ENCODE data around the gene IRAG1.

Gene IRAG1

GRCh38 chr11:10654811-10655150 is 38.8 kb downstream of the IRAG1 start:
- no peak for TF ChIP-seq SIN3A (IDR thresholded peaks at IDR 0.05; ENCODE audit: borderline replicate concordance, insufficient read depth, low read length)
- TF ChIP-seq TAF1 (IDR thresholded peaks at IDR 0.05; ENCODE audit: borderline replicate concordance, insufficient read depth, low read length): no peak
- TF ChIP-seq POLR2AphosphoS5 (IDR thresholded peaks at IDR 0.05; ENCODE audit: low read depth, low read length): no peak
- no peak for TF ChIP-seq FOXP2 (optimal IDR thresholded peaks at IDR 0.05; ENCODE audit: borderline replicate concordance, extremely low read depth, extremely low read length, insufficient read depth)
- TF ChIP-seq REST (IDR thresholded peaks at IDR 0.05; ENCODE audit: insufficient read depth in 1 of 2, low read depth in 2 of 2, low read length in 2 of 2): no peak

- TF ChIP-seq POLR2AphosphoS5 (IDR thresholded peaks at IDR 0.05; ENCODE audit: low read depth, low read length): no peak
- no peak for TF ChIP-seq TAF1 (IDR thresholded peaks at IDR 0.05; ENCODE audit: borderline replicate concordance, insufficient read depth, low read length)
- no peak for TF ChIP-seq SIN3A (IDR thresholded peaks at IDR 0.05; ENCODE audit: borderline replicate concordance, insufficient read depth, low read length)
- no peak for TF ChIP-seq REST (IDR thresholded peaks at IDR 0.05; ENCODE audit: insufficient read depth in 1 of 2, low read depth in 2 of 2, low read length in 2 of 2)
- TF ChIP-seq FOXP2 (optimal IDR thresholded peaks at IDR 0.05; ENCODE audit: borderline replicate concordance, extremely low read depth, extremely low read length, insufficient read depth): no peak
Measured at GRCh38 chr11:10653946-10654810, 39.4 kb downstream of the IRAG1 start.

DNA sequence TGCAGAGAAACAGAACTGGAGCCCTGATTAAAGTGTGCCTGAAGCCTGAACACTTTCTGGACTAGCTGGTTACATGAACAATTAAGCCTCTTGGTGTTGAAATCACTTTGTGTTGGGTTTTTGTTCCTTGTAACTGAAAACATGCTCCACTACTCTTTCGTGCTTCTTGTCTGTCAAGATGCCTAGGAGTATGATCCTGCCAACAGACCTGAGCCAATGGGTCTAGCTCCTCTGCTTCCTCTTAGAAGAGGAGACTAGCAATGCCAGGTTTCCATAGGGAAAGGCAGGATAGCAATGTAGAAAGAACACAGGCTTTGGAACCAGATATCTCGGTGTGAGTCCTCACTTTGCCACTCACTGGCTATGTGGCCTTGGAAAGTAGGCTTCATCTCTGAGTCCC is 40.3 kb downstream of the IRAG1 start:
- TF ChIP-seq TAF1 (IDR thresholded peaks at IDR 0.05; ENCODE audit: borderline replicate concordance, insufficient read depth, low read length) (no peak), POLR2AphosphoS5 (IDR thresholded peaks at IDR 0.05; ENCODE audit: low read depth, low read length) (no peak), FOXP2 (optimal IDR thresholded peaks at IDR 0.05; ENCODE audit: borderline replicate concordance, extremely low read depth, extremely low read length, insufficient read depth) (no peak), REST (IDR thresholded peaks at IDR 0.05; ENCODE audit: insufficient read depth in 1 of 2, low read depth in 2 of 2, low read length in 2 of 2) (no peak), SIN3A (IDR thresholded peaks at IDR 0.05; ENCODE audit: borderline replicate concordance, insufficient read depth, low read length) (no peak)

DNA sequence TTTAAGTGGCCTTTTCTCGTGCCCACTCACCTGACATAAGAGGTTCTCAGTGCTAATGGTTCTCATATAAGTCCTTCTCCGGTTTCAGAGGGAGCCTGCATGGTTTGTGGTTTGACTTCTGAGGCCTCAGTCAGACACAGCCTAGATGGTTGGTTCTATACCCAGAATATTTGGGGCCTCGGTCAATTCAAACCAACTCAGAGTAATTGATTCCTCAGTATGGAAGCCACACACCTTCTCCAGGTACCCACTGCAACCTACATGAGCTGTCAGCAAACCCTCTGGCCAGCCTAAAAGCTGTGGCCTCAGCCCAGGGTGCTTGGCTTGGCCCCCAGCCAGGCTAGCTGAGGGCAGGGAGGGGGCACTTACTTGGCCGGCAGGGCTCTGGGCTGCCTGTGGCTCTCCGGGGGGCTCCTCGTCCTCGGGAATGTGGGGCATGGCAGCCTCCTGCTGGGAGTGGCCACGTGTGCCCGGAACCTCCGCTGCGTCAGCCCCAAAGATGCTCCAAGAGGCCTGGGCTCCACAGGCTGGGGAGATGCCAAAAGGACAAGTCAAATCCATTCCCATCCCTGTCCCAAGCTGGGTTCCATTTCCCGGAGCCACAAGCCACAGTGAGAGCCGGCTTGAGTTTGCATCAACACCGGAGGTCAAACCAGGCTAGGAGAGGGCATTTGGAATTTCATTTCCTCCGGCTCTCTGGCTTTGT is 41.7 kb downstream of the IRAG1 start:
- TF ChIP-seq REST (IDR thresholded peaks at IDR 0.05; ENCODE audit: insufficient read depth in 1 of 2, low read depth in 2 of 2, low read length in 2 of 2): no peak
- TF ChIP-seq FOXP2 (optimal IDR thresholded peaks at IDR 0.05; ENCODE audit: borderline replicate concordance, extremely low read depth, extremely low read length, insufficient read depth): no peak
- no peak for TF ChIP-seq SIN3A (IDR thresholded peaks at IDR 0.05; ENCODE audit: borderline replicate concordance, insufficient read depth, low read length)
- TF ChIP-seq TAF1 (IDR thresholded peaks at IDR 0.05; ENCODE audit: borderline replicate concordance, insufficient read depth, low read length): no peak
- no peak for TF ChIP-seq POLR2AphosphoS5 (IDR thresholded peaks at IDR 0.05; ENCODE audit: low read depth, low read length)
